Measurements from ENCODE around the gene FBXL16.

The FBXL16 gene

GRCh38 chr16:674968-675883, 30.4 kb downstream of the FBXL16 start, which contains the start of gene RHBDL1:
TSS of gene RHBDL1 (plus strand) at chr16:675671. CDS start at chr16:675791, 120 bp downstream.
- no peaks in the 10 kb centered on the region for H3K9me3 Mint-ChIP-seq
- peaks cover 27% of the 10 kb centered on the region for H3K4me1 Mint-ChIP-seq
- no peak for ATAC-seq
- no peak within 1 kb of the TSS for H3K27ac Mint-ChIP-seq
- H3K36me3 Mint-ChIP-seq = peaks cover 34% of the 10 kb centered on the region
- peaks cover 13% of the 10 kb centered on the region for H3K27me3 Mint-ChIP-seq
- peak within 1 kb of the TSS; percentile 58 for H3K4me3 Mint-ChIP-seq

- Mint-ChIP-seq H3K4me1 (peaks cover 24% of the 10 kb centered on the region), H3K36me3 (peaks cover 38% of the 10 kb centered on the region), H3K4me3 (peak overlapping the region; percentile 58), H3K27ac (no peak overlapping the region), H3K27me3 (peaks cover 13% of the 10 kb centered on the region), H3K9me3 (no peaks in the 10 kb centered on the region)
- no peak for ATAC-seq
These were observed 31.3 kb downstream of the FBXL16 start for GRCh38 chr16:674214-674881.

GRCh38 chr16:673399-673991, 32.1 kb downstream of the FBXL16 start:
- H3K4me3 Mint-ChIP-seq = no peak overlapping the region

GRCh38 chr16:672851-673250, 32.8 kb downstream of the FBXL16 start:
- no peak overlapping the region for H3K4me3 Mint-ChIP-seq
- no peak for ATAC-seq
- H3K27ac Mint-ChIP-seq = no peak overlapping the region
- peaks cover 38% of the 10 kb centered on the region for H3K36me3 Mint-ChIP-seq
- peaks cover 17% of the 10 kb centered on the region for H3K4me1 Mint-ChIP-seq
- peaks cover 13% of the 10 kb centered on the region for H3K27me3 Mint-ChIP-seq
- no peaks in the 10 kb centered on the region for H3K9me3 Mint-ChIP-seq

More at GRCh38 chr16:673399-673991, 32.1 kb downstream of the FBXL16 start:
- H3K4me1 Mint-ChIP-seq = peaks cover 23% of the 10 kb centered on the region
- no peak overlapping the region for H3K27ac Mint-ChIP-seq
- no peaks in the 10 kb centered on the region for H3K9me3 Mint-ChIP-seq
- peaks cover 13% of the 10 kb centered on the region for H3K27me3 Mint-ChIP-seq
- peaks cover 38% of the 10 kb centered on the region for H3K36me3 Mint-ChIP-seq
- no peak for ATAC-seq

- peaks cover 16% of the 10 kb centered on the region for H3K4me1 Mint-ChIP-seq
- H3K36me3 Mint-ChIP-seq = peaks cover 38% of the 10 kb centered on the region
- H3K9me3 Mint-ChIP-seq = no peaks in the 10 kb centered on the region
- no peak overlapping the region for H3K27ac Mint-ChIP-seq
- no peak overlapping the region for H3K4me3 Mint-ChIP-seq
- H3K27me3 Mint-ChIP-seq = peaks cover 13% of the 10 kb centered on the region
- no peak for ATAC-seq
These were observed 33.2 kb downstream of the FBXL16 start for GRCh38 chr16:672371-672770.

- H3K4me3 Mint-ChIP-seq = no peak overlapping the region
- H3K36me3 Mint-ChIP-seq = peaks cover 38% of the 10 kb centered on the region
- peaks cover 16% of the 10 kb centered on the region for H3K4me1 Mint-ChIP-seq
- no peaks in the 10 kb centered on the region for H3K9me3 Mint-ChIP-seq
- ATAC-seq = no peak
- H3K27me3 Mint-ChIP-seq = peaks cover 13% of the 10 kb centered on the region
- H3K27ac Mint-ChIP-seq = no peak overlapping the region
These were observed 34.1 kb downstream of the FBXL16 start for GRCh38 chr16:671353-672131.

GRCh38 chr16:670485-671352, 34.9 kb downstream of the FBXL16 start:
- Mint-ChIP-seq H3K4me1 (peaks cover 16% of the 10 kb centered on the region), H3K36me3 (peaks cover 38% of the 10 kb centered on the region), H3K4me3 (no peak overlapping the region), H3K9me3 (no peaks in the 10 kb centered on the region), H3K27me3 (peaks cover 13% of the 10 kb centered on the region), H3K27ac (no peak overlapping the region)
- ATAC-seq = no peak

- Mint-ChIP-seq H3K27me3 (peaks cover 2% of the 10 kb centered on the region), H3K27ac (no peak overlapping the region)
- no peak for ATAC-seq
These were observed 35.9 kb downstream of the FBXL16 start for GRCh38 chr16:669666-670065.

GRCh38 chr16:668519-669171, 37.0 kb downstream of the FBXL16 start:
- H3K27ac Mint-ChIP-seq = peak overlapping the region; percentile 82
- peak; percentile 0 for ATAC-seq

More at GRCh38 chr16:669666-670065, 35.9 kb downstream of the FBXL16 start:
- Mint-ChIP-seq H3K4me1 (peaks cover 9% of the 10 kb centered on the region), H3K4me3 (peak overlapping the region; percentile 58), H3K36me3 (peaks cover 34% of the 10 kb centered on the region), H3K9me3 (no peaks in the 10 kb centered on the region)

GRCh38 chr16:667780-668518, 37.7 kb downstream of the FBXL16 start, which contains the start of gene RHOT2:
TSS of gene RHOT2 (plus strand) at chr16:668132. CDS start at chr16:668200, 68 bp downstream.
- Mint-ChIP-seq H3K9me3 (no peaks in the 10 kb centered on the region), H3K27me3 (no peaks in the 10 kb centered on the region), H3K4me3 (peak within 1 kb of the TSS; percentile 82), H3K4me1 (peaks cover 7% of the 10 kb centered on the region), H3K27ac (peak within 1 kb of the TSS; percentile 82), H3K36me3 (peaks cover 26% of the 10 kb centered on the region)
- peak; percentile 96 for ATAC-seq

More at GRCh38 chr16:668519-669171, 37.0 kb downstream of the FBXL16 start:
- Mint-ChIP-seq H3K4me1 (peaks cover 7% of the 10 kb centered on the region), H3K4me3 (peak overlapping the region; percentile 82), H3K36me3 (peaks cover 28% of the 10 kb centered on the region), H3K9me3 (no peaks in the 10 kb centered on the region), H3K27me3 (no peaks in the 10 kb centered on the region)

- H3K36me3 Mint-ChIP-seq = peaks cover 22% of the 10 kb centered on the region
- H3K27me3 Mint-ChIP-seq = no peaks in the 10 kb centered on the region
- no peak for ATAC-seq
- H3K9me3 Mint-ChIP-seq = no peaks in the 10 kb centered on the region
- H3K4me1 Mint-ChIP-seq = peaks cover 7% of the 10 kb centered on the region
- H3K4me3 Mint-ChIP-seq = no peak overlapping the region
- H3K27ac Mint-ChIP-seq = peak overlapping the region; percentile 82
These were observed 38.4 kb downstream of the FBXL16 start for GRCh38 chr16:667113-667779.

- Mint-ChIP-seq H3K27me3 (no peaks in the 10 kb centered on the region), H3K4me3 (no peak overlapping the region), H3K27ac (no peak overlapping the region), H3K9me3 (no peaks in the 10 kb centered on the region), H3K4me1 (peaks cover 8% of the 10 kb centered on the region), H3K36me3 (peaks cover 18% of the 10 kb centered on the region)
- ATAC-seq = no peak
These were observed 39.0 kb downstream of the FBXL16 start for GRCh38 chr16:666572-666971.
